Measurements from ENCODE around the gene STAT6.

The STAT6 gene

GRCh38 chr12:57048423-57049118 lies 62.6 kb downstream of the STAT6 start:
- no peak for DNase-seq (ENCODE audit: low read depth)

- DNase-seq (ENCODE audit: low read depth) = no peak
These were observed 63.2 kb downstream of the STAT6 start for GRCh38 chr12:57047981-57048380.

GRCh38 chr12:57046947-57047890 lies 63.9 kb downstream of the STAT6 start:
- DNase-seq (ENCODE audit: low read depth) = no peak

- DNase-seq (ENCODE audit: low read depth) = no peak
These were observed 64.9 kb downstream of the STAT6 start for GRCh38 chr12:57046086-57046791.
